ENCODE measurements around the gene SPHK1.

Gene SPHK1

DNA sequence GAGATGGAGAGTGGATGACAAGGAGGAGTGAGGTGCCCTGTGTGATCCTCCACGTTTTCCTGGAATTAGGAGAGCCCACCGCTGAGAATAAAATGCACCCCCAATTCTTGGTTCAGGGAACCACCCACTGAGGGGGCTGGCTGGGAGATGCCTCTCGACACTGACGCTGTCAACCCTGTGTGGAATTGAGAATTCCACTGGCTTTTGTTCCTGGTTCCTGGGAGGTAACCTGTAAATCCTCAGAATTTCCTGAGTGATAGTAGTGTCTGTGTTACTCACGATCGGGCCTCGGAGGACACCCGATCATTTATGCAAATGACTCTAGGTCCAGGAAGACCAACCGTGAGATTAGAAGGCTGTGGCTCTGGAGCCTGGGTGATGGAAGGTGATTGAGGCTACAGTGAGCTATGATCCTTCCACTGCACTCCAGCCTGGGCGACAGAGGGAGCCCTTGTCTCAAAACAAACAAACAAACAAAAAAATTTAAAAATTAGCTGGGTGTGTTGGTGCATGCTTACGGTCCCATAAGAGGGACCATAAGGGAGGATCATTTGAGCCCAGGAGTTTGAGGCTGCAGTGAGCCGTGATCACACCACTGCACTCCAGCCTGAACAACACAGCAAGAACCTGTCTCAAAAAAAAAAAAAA lies 19.0 kb upstream of the SPHK1 start:
- H3K27ac ChIP-seq: no peak overlapping the region

DNA sequence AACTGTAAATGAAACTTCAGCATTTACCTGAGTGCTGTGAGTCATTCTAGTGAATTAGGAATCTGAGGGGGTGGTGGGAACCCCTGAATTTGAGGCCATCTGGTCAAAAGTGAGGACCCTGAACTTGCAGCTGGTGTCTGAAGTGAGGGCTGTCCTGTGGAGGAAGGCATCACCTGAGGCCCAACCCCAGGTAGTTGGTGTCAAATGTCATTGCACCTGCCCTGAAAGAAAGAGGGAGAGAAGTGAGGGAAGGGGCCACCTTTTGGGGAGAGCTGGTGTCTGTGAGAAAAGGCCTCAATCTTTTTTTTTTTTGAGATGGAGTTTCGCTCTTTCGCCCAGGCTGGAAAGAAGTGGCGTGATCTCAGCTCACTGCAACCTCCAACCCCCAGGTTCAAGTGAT lies 18.2 kb upstream of the SPHK1 start:
- H3K27ac ChIP-seq: no peak overlapping the region
- TF ChIP-seq ZFX (IDR thresholded peaks at IDR 0.05; ENCODE audit: borderline replicate concordance): no peak
- TF ChIP-seq, protein P1, sequence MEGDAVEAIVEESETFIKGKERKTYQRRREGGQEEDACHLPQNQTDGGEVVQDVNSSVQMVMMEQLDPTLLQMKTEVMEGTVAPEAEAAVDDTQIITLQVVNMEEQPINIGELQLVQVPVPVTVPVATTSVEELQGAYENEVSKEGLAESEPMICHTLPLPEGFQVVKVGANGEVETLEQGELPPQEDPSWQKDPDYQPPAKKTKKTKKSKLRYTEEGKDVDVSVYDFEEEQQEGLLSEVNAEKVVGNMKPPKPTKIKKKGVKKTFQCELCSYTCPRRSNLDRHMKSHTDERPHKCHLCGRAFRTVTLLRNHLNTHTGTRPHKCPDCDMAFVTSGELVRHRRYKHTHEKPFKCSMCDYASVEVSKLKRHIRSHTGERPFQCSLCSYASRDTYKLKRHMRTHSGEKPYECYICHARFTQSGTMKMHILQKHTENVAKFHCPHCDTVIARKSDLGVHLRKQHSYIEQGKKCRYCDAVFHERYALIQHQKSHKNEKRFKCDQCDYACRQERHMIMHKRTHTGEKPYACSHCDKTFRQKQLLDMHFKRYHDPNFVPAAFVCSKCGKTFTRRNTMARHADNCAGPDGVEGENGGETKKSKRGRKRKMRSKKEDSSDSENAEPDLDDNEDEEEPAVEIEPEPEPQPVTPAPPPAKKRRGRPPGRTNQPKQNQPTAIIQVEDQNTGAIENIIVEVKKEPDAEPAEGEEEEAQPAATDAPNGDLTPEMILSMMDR (IDR thresholded peaks at IDR 0.05): no peak

More for the DNA sequence above, 19.0 kb upstream of the SPHK1 start:
- TF ChIP-seq, protein P1 (IDR thresholded peaks at IDR 0.05): peak; percentile 70
- TF ChIP-seq ZFX (IDR thresholded peaks at IDR 0.05; ENCODE audit: borderline replicate concordance): no peak

GRCh38 chr17:76367642-76368041 lies 16.8 kb upstream of the SPHK1 start:
- TF ChIP-seq, protein P1 (IDR thresholded peaks at IDR 0.05): no peak
- TF ChIP-seq ZFX (IDR thresholded peaks at IDR 0.05; ENCODE audit: borderline replicate concordance): no peak
- no peak overlapping the region for H3K27ac ChIP-seq

- TF ChIP-seq, protein P1 (IDR thresholded peaks at IDR 0.05): no peak
- no peak for TF ChIP-seq ZFX (IDR thresholded peaks at IDR 0.05; ENCODE audit: borderline replicate concordance)
- H3K27ac ChIP-seq: no peak overlapping the region
These were observed 15.9 kb upstream of the SPHK1 start for GRCh38 chr17:76368545-76368944.

DNA sequence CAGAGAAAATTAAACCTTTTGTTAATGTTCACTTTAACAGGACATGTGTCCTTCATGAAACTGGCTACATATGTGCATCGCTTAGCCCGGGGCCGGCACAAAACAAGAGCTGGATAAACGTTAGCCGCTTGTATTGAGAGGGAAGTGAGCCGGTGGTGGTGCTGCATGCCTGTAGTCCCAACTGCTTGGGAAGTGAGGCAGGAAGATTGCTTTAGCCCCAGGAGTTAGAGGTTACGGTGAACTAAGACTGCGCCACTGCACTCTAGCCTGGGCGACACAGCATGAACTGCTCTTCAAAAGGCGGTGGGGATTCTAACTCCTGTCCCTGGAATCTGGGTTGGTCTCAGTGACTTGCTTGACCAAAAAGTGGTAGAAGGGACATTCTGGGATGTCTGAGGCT lies 15.0 kb upstream of the SPHK1 start:
- TF ChIP-seq, protein P1 (IDR thresholded peaks at IDR 0.05): no peak
- no peak for TF ChIP-seq ZFX (IDR thresholded peaks at IDR 0.05; ENCODE audit: borderline replicate concordance)
- no peak overlapping the region for H3K27ac ChIP-seq

GRCh38 chr17:76369804-76370203 lies 14.6 kb upstream of the SPHK1 start:
- TF ChIP-seq, protein P1 (IDR thresholded peaks at IDR 0.05): no peak
- TF ChIP-seq ZFX (IDR thresholded peaks at IDR 0.05; ENCODE audit: borderline replicate concordance): no peak
- H3K27ac ChIP-seq: no peak overlapping the region

GRCh38 chr17:76370261-76370993 lies 14.0 kb upstream of the SPHK1 start:
- no peak overlapping the region for H3K27ac ChIP-seq
- TF ChIP-seq, protein P1 (IDR thresholded peaks at IDR 0.05): peak; percentile 24; the same call in 1 of the 2 replicates
- TF ChIP-seq ZFX (IDR thresholded peaks at IDR 0.05; ENCODE audit: borderline replicate concordance): no peak

Measured in 22Rv1 (cell line).